Motor neuron (in vitro differentiated cells): Measurements from ENCODE around the gene CA10. TPM values are rescaled to one million over a fixed set of nuclear protein-coding genes. Genes with fewer than 3 reads are reported as not detected.

Experiments used
- ATAC-seq, 8 experiments: fragments of 200-7000 bp; cut with Tn5 transposase; replicated peaks in 6 of 8; 2 replicates each; pipeline ENCODE4 v1.8.0; 2021; ENCODE audit warnings: mild to moderate bottlenecking in 8 of 8, moderate library complexity in 8 of 8
- H3K27ac ChIP-seq, 2 donors: fragments of 250-450 bp; sonication (Bioruptor Pico); 2 replicates each; pipeline ENCODE4 v1.9.0; 2021; ENCODE audit warnings: antibody characterized with exemption in 2 of 2, mild to moderate bottlenecking in 2 of 2, moderate library complexity in 1 of 2
- H3K4me1 ChIP-seq, 2 donors: fragments of 250-450 bp; sonication (Bioruptor Pico); replicated peaks in 1 of 2; 2 replicates each; pipeline ENCODE4 v1.6.1; 2021; ENCODE audit warnings: antibody characterized with exemption in 2 of 2, mild to moderate bottlenecking in 2 of 2, moderate library complexity in 1 of 2
- H3K4me3 ChIP-seq, 5 donors: fragments of 250-450 bp; sonication (Bioruptor Pico); 2 replicates each; pipeline ENCODE4 v1.9.0; 2021; ENCODE audit warnings: antibody characterized with exemption in 5 of 5, mild to moderate bottlenecking in 5 of 5, moderate library complexity in 4 of 5
- WGBS, 10 experiments: fragments of 450-650 bp; shearing (Covaris generic); methylation state at CpG; one replicate each; pipeline ENCODE4 v1.0.0; 2022; 5-methylcytosine and 5-hydroxymethylcytosine counted together
- in situ Hi-C, 9 experiments: fragments of 400-800 bp; cut with MboI; loops; one replicate each; pipeline ENCODE4 v1.15.0; 2021; ENCODE audit warnings: low sequenced_read_pairs in 9 of 9, low pct_unique_long_range_greater_than_20kb in 2 of 9; ENCODE audit not compliant: unreplicated experiment in 9 of 9
- total RNA-seq, 8 experiments: library from RNA; unstranded; fragments of 300-600 nt; gene quantifications; 2 replicates each; pipeline versions ENCODE4 v1.2.3 to v1.2.4, GENCODE V29; 2022

The CA10 gene
- total RNA-seq, 8 experiments from 2014 or later = 0.21 to 14.4 (median 1.8) TPM

DNA sequence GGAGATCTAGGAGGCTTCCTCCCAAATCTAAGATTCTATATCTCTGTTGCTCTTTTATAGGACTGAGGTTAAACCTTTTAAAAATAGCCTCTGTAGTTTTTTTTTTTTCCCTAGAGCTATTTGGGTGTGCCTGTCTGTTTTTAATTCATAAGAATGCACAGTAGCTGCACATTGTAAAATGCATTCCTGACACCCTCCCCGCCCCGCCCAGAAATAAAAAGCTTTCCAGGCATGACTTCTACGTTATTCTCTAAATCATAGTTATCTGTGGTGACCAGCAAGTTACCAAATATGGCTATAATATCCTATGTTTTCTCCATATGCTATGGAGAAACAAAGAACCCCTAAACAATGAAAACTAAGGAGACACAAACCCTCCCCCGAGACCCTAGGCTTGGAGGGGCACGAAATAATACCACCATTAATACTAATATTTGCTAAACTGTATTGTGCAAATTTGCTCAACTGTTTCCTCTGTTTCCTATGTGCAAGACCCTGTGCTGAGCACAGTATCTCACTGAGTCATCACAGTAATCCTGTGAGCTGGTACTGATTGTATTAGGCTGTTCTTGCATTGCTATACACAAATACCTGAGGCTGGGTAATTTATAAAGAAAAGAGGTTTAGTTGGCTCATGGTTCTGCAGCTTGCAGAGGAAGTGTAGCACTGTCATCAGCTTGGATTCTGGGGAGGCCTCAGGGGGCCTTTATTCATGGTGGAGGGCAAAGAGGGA lies 388.3 kb downstream of the CA10 start:
- in situ Hi-C loops = loop anchor here in 2 of 9 experiments (25.0 kb wide), 1 partner anchor 342 kb away; no protein-coding TSS in a partner anchor
- ATAC-seq = peak in 4 of 8 experiments; percentile 46 to 90 (median 88)
- H3K4me1 ChIP-seq = peaks cover 0 to 15% of the 10 kb centered on the region in 2 donors
- H3K27ac ChIP-seq = no peak overlapping the region
- 0 to 100% (median 80%) methylated on average over 1 to 5 of the region's 5 CpGs for WGBS, 10 experiments
- H3K4me3 ChIP-seq = no peak overlapping the region

DNA sequence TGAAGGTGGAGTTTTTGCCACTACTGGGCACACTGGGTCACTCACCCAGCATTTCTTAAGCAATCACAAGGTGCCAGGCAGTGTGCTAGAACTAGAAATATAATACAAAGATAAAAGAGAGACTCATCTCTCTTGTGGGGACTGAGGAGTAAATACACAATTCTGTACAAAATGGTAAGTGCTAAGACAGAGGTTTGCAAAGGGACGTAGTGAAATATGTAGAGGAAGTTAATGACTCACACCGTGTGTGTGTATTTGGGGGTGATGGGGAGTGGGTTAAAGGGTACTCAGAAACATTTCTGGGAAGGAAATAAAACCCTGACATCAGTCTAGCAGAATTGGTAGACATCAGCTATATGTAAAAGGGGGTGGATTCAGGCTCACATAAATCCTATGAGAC lies 389.3 kb downstream of the CA10 start:
- H3K4me1 ChIP-seq = peaks cover 0 to 21% of the 10 kb centered on the region in 2 donors
- in situ Hi-C loops = loop anchor here in 2 of 9 experiments (25.0 kb wide), 1 partner anchor 343 kb away; no protein-coding TSS in a partner anchor
- 7 to 75% (median 55%) methylated on average over 1 to 2 of the region's 2 CpGs; no CpG with 5 or more reads in 2 of the 10 experiments for WGBS, 10 experiments
- ATAC-seq = peak in 1 of 8 experiments; percentile 53
- no peak overlapping the region for H3K4me3 ChIP-seq
- no peak overlapping the region for H3K27ac ChIP-seq

DNA sequence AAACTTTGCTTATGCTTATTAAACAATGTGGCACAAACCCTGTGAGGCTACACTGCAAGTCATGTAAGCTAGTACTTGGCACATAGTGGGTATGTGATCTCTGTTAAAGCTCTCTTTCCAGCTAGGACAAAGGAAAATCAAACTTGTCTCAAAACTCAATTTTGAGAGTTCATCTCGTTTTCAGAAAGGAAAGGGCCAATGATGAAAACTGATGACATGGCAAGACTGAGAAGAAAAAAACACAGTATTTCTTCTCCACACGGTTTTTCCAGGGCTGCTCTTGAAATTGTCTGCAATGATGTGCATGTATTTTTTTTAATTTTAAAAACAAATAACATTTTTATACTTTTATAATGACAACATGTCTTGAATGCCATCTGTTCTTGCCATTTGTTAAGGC lies 389.8 kb downstream of the CA10 start:
- 0 to 86% (median 59%) methylated on average over 1 to 2 of the region's 2 CpGs for WGBS, 10 experiments
- Histone ChIP-seq H3K4me1 (peaks cover 0 to 21% of the 10 kb centered on the region in 2 donors), H3K27ac (no peak overlapping the region), H3K4me3 (no peak overlapping the region)
- in situ Hi-C loops = loop anchor here in 2 of 9 experiments (25.0 kb wide), 1 partner anchor 344 kb away; no protein-coding TSS in a partner anchor
- no peak for ATAC-seq

- in situ Hi-C loops = loop anchor here in 2 of 9 experiments (25.0 kb wide), 1 partner anchor 345 kb away; no protein-coding TSS in a partner anchor
- H3K4me1 ChIP-seq = peaks cover 6 to 35% of the 10 kb centered on the region in 2 donors
- H3K4me3 ChIP-seq = no peak overlapping the region
- H3K27ac ChIP-seq = no peak overlapping the region
- 33 to 100% (median 83%) methylated on average over 1 of the region's 1 CpG; no CpG with 5 or more reads in 5 of the 10 experiments for WGBS, 10 experiments
- ATAC-seq = no peak
Observed at GRCh38 chr17:51767287-51767686, 391.2 kb downstream of the CA10 start.

- Histone ChIP-seq H3K4me1 (peaks cover 6 to 49% of the 10 kb centered on the region in 2 donors), H3K27ac (no peak overlapping the region), H3K4me3 (no peak overlapping the region)
- in situ Hi-C loops = loop anchor here in 2 of 9 experiments (25.0 kb wide), 1 partner anchor 347 kb away; no protein-coding TSS in a partner anchor
- peak in 5 of 8 experiments; percentile 16 to 75 (median 68) for ATAC-seq
- 20 to 75% (median 60%) methylated on average over 2 to 7 of the region's 8 CpGs for WGBS, 10 experiments
Observed at GRCh38 chr17:51765282-51766135, 393.0 kb downstream of the CA10 start.

DNA sequence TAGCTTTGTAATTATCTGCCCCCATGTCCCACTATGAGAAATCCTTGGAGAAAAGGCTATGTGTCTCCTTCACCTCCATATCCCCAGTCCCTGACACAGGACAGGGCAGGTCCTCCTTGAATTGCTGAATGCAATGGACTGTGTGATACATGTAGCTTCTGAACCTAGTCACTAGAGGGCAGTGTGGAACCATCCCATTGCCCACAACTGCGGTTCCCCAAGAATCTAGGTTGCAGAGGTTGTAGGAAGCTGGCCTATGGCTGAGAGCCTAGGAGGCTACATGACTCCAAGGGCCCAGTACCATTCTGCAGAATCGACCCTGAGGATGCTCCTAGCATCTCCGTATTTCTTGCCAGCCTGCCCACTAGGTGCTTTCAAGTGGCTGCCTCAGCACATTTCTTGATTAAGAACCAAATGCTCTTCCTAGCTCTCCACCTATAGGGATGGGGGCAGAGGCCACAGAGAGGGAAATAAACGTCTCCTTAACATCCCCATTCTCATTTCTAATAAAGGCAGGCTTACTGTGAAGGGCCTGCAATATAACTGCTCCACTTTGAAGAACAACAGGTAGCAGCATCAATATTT lies 394.0 kb downstream of the CA10 start:
- H3K4me3 ChIP-seq = no peak overlapping the region
- peaks cover 6 to 46% of the 10 kb centered on the region in 2 donors for H3K4me1 ChIP-seq
- 0 to 50% (median 0%) methylated on average over 1 to 4 of the region's 4 CpGs; no CpG with 5 or more reads in 4 of the 10 experiments for WGBS, 10 experiments
- H3K27ac ChIP-seq = no peak overlapping the region
- in situ Hi-C loops = loop anchor here in 2 of 9 experiments (25.0 kb wide), 1 partner anchor 348 kb away; no protein-coding TSS in a partner anchor
- peak; percentile 70 to 98 (median 90) for ATAC-seq

DNA sequence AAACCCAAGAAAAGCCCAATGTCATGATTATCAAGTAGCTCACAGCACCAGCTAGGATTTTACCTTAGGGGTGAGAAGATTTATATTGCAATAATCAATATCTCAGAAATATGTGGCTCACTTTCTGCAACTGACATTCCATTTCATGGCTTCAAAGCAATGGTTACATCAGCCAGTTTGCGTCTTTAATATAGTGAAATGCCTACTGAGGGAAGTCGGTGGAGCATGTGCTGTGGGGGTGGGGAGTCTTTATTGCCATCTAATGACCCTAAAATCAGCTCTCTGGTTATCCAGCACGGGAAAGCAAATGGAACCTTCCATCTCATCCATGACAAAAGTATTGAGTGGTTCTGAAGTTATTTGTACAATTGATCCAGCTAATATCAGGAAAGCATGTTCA lies 395.5 kb downstream of the CA10 start:
- in situ Hi-C loops = loop anchor here in 2 of 9 experiments (25.0 kb wide), 1 partner anchor 349 kb away; no protein-coding TSS in a partner anchor
- peak in 4 of 8 experiments; percentile 5 to 59 (median 38) for ATAC-seq
- Histone ChIP-seq H3K4me1 (peaks cover 6 to 42% of the 10 kb centered on the region in 2 donors), H3K4me3 (no peak overlapping the region), H3K27ac (peak overlapping the region in 1 of 2 donors; percentile 58)
- 3 to 67% (median 36%) methylated on average over 1 to 3 of the region's 3 CpGs; no CpG with 5 or more reads in 3 of the 10 experiments for WGBS, 10 experiments

DNA sequence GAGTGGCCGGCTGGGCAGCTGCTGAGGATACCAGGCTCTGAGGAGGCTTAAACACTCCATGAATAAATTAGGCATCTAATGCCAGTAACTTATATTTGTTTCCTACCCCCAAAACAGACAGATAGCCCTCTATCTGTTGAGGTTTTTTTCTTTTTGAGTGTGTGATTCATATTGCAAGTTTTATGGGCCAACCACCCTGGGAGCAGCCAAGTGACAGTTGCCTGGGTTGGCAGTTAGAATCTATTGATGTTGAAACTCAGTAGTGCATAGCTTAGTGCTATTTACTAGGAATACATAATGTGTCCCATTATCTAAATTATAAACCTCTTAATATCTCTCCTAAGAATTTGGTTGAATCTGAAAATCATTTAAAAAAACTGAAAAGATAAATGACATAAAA lies 397.4 kb downstream of the CA10 start:
- 45 to 100% (median 90%) methylated on average over 1 of the region's 1 CpG; no CpG with 5 or more reads in 7 of the 10 experiments for WGBS, 10 experiments
- peak in 3 of 8 experiments; percentile 31 to 59 (median 35) for ATAC-seq
- Histone ChIP-seq H3K27ac (no peak overlapping the region), H3K4me1 (peaks cover 6 to 42% of the 10 kb centered on the region in 2 donors), H3K4me3 (no peak overlapping the region)
- in situ Hi-C loops = loop anchor here in 2 of 9 experiments (25.0 kb wide), 1 partner anchor 351 kb away; no protein-coding TSS in a partner anchor

DNA sequence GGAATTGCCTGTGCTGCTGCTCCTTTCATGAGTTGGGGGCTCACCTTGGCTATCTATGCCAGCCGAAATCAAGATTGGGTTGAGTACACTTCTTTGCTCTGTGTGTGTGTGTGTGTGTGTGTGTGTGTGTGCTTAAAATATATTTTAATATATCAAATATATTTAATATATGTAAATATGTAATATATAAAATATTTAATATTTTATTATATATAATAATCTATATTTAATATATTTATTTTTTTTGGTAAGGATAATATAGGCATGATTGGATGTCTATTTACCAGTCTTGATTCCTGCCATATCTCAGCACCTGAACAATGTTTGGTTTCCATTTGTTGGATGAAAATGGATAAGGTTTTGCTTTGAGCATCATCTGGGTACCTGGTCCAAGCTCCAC lies 399.3 kb downstream of the CA10 start:
- H3K4me1 ChIP-seq = peaks cover 6 to 28% of the 10 kb centered on the region in 2 donors
- no peak for ATAC-seq
- WGBS, 10 experiments = 0 to 100% (median 80%) methylated on average over 1 of the region's 1 CpG; no CpG with 5 or more reads in 4 of the 10 experiments
- in situ Hi-C loops = loop anchor here in 2 of 9 experiments (25.0 kb wide), 1 partner anchor 353 kb away; no protein-coding TSS in a partner anchor
- H3K27ac ChIP-seq = no peak overlapping the region
- no peak overlapping the region for H3K4me3 ChIP-seq

DNA sequence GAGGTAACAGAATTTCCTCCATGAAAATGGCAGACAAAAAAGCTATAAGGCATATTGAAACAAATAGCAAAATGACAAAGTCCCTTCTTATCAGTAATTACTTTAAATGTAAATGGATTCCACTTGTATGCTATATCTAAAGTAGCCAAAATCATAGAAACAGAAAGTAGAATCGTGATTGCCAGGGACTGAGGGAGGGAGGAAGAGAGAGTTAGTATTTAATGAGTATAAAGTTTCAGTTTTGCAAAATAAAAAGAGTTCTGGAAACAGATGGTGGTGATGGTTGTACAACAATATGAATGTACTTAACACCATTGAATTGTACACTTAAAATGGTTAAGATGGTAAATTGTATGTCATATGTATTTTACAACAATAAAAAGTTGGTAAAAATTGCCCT lies 407.4 kb downstream of the CA10 start:
- 0 to 100% (median 73%) methylated on average over 1 of the region's 1 CpG; no CpG with 5 or more reads in 1 of the 10 experiments for WGBS, 10 experiments
- no peak for ATAC-seq
- peaks cover 4 to 9% of the 10 kb centered on the region in 2 donors for H3K4me1 ChIP-seq
- no peak overlapping the region for H3K27ac ChIP-seq
- in situ Hi-C loops = loop anchor here in 2 of 9 experiments (25.0 kb wide), 1 partner anchor 361 kb away; no protein-coding TSS in a partner anchor
- no peak overlapping the region for H3K4me3 ChIP-seq

DNA sequence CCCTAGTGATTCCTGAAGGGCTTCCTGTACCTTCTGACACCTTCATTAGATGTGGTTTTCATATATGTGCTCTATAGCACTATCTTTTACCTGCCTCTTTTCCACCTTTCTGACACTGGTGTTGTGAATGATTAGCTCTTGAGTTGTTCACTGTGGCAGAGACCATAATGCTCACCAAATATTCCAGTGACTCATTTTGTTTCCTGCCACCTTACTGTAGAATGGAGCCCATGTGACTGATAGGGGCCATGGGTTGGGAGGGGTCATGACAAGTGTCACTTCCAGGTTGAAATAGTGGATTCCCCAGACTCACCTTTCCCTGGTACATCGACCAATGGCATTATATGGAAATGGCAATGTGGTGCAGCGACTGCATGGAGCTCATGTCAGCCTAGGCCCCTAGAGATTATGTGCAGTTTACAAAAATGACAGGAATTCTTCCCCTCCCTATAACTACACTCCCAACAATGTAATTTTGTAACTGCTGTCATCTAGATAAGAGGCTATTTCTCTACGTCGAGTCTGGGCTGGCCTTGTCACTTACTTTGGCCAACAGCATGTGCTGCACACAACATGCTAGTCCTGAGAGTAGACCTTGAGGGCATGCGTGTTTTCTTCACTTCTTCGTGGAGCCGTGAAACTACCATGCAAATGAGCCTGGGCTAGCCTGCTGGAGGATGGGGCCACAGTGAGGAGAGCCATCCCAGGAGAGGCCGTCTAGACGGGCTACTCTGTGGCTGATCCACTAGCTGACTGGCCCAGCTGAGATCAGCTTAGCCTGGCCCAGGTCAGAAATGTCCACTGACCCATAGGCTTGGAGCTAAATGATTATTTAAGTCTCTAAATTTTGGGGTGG lies 409.5 kb downstream of the CA10 start:
- peaks cover 13 to 16% of the 10 kb centered on the region in 2 donors for H3K4me1 ChIP-seq
- ATAC-seq = no peak
- H3K27ac ChIP-seq = no peak overlapping the region
- WGBS, 10 experiments = 0 to 100% (median 59%) methylated on average over 1 to 7 of the region's 9 CpGs; no CpG with 5 or more reads in 4 of the 10 experiments
- in situ Hi-C loops = loop anchor here in 2 of 9 experiments (25.0 kb wide), 1 partner anchor 162 kb away; no protein-coding TSS in a partner anchor
- no peak overlapping the region for H3K4me3 ChIP-seq
